HG03025 (cell line): Measurements from ENCODE around the gene RRAGD.

Experiments
- ATAC-seq: cut with Tn5 transposase; IDR thresholded peaks from one replicate; pipeline ENCODE4 v1.9.1; 2021; ENCODE audit warnings: mild to moderate bottlenecking, moderate library complexity; ENCODE audit not compliant: unreplicated experiment, low FRiP score

RRAGD gene, protein sequence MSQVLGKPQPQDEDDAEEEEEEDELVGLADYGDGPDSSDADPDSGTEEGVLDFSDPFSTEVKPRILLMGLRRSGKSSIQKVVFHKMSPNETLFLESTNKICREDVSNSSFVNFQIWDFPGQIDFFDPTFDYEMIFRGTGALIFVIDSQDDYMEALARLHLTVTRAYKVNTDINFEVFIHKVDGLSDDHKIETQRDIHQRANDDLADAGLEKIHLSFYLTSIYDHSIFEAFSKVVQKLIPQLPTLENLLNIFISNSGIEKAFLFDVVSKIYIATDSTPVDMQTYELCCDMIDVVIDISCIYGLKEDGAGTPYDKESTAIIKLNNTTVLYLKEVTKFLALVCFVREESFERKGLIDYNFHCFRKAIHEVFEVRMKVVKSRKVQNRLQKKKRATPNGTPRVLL

DNA sequence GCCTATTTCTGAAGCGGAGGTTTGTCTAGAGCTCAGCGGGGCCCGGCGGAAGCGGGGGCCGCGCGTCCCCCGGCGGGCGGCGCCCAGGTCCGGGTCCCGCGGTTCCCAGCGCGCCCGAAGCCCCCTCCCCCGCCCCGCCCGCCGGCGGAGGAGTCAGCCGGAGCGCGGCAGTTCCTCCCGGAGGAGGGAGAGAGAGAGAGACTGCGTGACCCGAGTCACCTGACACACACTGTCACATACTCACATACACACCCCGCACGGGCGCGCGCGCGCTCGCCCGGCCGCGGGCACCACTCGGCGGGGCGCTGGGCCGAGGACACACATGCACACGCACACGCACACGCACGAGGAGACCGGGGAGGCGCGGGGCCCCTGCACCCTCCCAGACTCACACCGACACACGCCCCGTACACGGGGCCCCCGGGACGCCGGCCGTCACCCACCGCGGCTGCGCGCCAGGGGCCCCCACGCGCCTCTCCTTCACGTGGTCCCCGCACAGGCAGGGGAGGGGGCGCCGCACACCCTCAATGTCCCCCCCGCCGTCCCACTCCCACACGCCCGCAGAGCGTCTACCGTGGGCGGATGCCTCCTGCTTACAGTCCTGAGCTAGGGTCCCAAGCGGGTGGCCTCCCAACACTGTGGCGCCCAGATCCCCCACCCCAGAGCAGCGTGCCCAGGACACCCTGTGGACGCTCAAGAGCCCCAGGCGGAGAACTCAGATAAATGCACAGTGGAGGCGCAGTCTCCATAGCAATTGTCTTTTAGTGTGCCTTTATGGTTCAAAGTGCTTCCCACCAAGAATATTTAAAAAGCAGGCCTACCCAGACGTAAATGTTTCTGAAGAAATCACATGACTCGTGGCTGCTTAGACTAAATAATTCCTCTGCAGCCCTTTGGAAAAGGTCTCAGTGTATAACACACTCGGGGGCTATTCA is at the start of gene RRAGD:
Gene RRAGD (minus strand): TSS at position 203 of the 935 bp plus-strand sequence. CDS start 280 bp downstream, outside the sequence.
- ATAC-seq: peak; percentile 73

DNA sequence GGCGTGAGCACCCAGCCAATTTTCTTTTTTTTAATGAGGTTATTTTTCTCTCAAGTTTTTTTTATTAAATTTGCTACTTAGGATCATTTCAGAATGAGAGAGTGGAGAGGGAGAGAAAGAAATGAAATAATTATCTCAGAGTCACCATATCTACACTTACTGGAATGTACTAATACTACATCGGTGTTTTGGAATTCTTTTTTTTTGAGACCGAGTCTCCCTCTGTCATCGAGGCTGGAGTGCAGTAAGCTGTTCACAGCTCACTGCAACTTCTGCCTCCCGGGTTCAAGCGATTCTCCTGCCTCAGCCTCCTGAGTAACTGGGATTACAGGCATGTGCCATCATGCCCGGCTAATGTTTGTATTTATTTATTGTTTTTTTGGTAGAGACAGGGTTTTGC is 48.6 kb upstream of the RRAGD start:
- ATAC-seq: no peak

DNA sequence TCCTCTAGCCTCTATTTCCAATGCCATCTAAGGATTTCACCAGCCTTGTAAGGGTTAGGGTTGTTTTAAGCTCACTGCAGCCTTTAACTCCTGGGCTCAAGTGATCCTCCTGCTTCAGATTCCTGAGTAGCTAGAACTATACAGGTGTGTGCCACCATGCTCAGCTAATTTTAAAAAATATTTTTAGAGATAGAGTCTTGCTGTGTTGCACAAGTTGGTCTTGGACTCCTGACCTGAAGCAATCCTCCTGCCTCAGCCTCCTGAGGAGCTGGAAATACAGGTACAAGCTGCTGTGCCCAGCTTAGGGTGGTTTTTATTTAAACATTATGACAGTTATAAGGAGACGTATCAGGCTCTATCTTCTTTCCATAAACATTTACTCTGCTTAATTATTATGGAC is 47.4 kb upstream of the RRAGD start:
- ATAC-seq: no peak

DNA sequence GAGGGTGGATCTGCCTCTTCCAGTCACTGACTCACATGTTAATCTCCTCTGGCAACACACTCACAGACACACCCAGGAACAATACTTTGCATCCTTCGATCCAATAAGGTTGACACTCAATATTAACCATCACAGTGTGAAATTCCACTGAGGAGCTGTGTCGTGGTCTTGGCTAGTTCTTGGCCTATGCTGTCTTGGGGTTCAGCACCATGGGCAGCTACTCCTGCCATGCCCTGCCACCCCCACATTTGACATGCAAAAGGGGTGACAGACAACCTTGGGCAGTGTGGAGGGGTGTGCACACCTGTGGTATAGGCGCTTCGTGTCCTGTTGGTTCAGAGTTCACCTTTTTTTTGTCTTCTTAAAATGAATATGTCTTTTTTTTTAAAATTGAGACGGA is 46.6 kb upstream of the RRAGD start:
- ATAC-seq: no peak

DNA sequence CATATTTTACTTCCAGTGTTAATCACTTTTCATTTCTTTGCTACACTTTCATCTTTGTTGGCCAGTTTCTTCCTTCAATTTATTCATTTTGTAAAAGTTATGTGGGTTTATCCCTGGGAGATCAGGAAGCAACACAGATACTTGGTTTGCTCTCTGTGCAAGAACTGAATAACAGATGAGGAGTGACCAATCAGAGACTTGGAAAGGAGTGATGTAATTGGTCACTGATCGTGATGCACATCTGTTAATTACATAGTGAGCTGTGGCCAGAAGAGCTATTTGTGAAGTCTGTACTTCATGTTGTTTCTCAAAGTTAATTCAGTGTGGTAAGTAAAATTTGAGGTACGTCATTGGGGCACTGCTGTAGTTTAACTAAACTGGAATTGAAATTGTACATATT is 42.2 kb upstream of the RRAGD start:
- no peak for ATAC-seq

DNA sequence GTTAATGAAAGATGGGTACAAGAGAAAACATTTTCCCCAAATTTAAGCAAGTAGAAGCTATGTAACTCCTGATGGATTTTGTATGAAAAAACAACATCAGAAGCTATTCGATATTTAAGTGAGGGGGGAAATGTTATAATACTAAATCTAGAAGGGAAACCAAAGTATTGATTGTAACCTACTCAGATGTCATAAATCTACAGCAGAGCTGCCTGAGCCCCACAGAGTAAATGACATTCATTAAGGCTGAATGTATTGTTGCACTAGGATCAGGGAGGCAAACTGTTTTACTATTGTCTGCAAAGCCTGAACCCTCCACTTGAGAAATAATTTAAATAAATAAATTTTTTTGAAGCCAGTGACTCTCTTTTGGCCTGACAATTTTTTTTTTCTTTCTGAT is 40.2 kb upstream of the RRAGD start:
- ATAC-seq: no peak

DNA sequence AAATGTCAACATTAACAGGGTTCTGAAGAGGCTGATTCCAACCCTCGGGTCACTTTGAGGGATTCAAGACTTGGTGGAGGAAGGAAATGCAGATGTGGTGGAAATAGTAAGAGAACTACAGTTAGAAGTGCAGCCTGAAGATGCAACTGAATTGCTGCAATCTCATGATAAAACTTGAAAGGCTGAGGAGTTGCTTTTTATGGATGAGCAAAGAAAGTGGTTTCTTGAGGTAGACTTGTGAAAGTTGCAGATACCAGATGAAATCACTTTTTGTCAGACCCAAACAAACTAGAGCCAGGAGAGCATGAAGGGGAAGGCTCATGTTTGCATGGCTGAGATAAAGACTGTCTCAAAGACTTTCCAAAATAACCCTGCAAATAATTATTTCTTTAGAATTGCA is 37.1 kb upstream of the RRAGD start:
- no peak for ATAC-seq

DNA sequence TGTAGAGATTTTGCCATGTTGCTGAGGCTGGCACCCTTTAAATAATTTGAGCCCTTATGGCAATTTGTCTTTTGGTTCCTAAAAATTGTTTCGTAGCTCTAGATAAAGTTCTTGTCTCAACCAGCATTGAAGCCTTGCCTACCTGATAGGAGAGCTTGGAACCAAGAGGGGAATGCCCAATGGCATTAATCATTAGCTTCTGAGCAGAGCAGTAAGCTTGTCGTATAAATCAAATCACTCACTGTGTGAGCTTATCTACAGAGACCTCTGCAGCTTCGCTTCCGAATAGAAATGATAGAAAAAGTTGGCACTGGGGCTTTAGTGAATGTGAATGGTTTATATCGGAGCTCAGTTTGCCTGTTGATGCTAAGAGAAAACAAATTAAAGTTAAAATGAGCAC is 31.6 kb upstream of the RRAGD start:
- ATAC-seq: no peak

DNA sequence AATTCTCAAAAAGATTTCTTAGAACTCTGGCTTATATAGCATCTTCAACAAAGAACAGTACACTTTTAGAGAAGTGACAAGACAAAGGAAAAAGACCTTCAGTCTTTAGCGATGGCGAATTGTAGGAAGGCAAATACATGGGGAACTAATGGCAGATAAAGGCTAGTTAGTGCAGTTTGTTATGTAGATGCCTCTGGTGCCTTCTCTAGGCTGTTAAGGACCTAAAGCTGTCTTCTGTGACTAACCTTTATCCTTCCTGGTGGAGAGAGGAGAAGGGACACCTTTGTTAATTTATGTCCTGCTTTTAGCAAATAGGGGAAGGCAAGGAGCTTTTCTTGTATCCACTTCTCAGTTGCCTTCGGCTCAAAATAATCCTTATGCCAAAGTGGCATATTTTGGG is 28.1 kb upstream of the RRAGD start:
- no peak for ATAC-seq

DNA sequence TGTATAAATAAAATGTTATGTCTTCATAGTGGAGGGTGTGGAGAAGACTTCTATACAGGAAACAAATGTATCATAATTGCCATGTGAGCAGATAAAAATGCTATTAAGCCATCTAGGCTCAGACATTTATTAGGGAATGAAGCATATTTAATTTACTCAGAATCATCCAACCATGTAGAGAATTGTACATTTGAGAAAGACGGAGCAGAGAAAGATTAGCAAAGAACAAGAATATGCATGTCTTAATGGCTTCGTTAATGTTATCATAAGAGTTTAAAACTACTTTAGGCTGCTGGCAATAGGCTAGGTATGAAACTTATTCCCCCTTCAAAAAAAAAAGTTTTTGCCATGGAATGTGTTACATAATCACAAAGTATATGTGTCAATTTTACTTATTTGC is 26.9 kb upstream of the RRAGD start:
- no peak for ATAC-seq

DNA sequence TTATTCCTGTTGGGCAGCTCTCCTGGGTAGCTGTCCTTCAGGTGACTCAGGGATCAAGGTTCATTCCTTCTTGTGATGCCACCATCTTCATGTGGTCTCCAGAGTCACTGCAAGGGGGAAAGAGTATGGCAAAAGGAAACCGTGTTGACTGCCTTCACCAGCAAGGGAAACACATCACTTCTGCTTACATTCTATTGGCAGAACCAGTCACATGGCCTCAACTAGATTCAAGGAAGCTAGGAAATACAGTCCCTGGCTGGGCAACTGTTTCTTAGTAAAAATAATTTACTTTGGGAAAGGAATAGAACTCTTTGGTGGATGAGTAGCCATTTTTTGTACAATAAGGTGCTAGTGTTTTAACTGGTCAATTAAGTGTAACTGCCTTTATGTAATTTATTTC is 26.2 kb upstream of the RRAGD start:
- no peak for ATAC-seq

DNA sequence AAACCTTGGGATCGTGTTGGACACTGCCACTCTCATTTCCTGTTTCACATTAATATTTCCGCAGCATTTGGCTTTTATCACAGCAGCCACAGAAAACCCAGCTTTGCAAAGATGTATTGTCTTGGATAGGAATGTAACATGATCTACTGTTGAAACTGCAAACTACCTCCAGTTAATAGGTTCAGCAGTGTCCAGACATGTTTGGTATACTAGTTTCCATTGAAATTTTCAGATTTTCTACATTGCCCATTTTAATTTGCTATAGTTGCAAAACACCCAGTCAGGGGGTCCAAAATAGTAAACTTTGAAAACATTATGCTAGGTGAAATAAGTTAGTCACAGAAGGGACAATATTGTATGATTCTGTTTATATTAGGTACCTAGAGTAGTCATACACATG is 24.2 kb upstream of the RRAGD start:
- no peak for ATAC-seq

DNA sequence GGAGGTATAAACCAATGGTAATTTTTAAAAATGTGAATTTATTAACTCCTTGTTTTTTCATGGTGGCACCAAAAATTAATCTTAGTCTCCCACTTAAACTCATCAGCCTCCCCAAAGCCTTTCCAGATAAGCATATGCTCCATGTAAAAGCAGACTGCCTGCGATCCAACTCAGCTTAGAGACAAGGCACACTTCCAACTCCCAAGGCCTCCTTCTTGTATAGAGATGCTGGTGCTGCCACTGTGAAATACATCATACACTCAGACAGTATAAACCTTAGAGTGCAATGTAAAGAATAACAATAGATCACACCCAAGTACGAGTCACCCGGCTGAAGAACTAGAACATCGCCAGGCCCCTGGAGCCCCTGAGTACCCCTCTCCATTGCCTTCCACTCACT is 22.9 kb upstream of the RRAGD start:
- no peak for ATAC-seq

DNA sequence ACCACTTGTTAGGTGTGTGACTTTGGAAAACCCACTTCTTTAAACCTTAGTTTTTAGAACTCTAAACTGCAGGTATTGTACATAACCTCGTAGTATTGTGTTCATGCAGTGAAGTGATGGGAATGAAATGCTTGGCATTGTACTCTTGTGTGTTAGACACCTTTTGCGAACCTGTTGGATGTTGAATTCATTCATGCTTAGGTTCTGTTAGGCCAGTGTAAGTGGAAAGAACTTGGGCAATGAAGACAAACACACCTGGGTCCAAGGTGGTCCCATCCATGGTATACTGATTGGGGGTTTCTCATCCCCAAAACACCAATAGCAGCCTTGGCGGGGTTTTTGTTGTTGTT is 22.1 kb upstream of the RRAGD start:
- no peak for ATAC-seq

DNA sequence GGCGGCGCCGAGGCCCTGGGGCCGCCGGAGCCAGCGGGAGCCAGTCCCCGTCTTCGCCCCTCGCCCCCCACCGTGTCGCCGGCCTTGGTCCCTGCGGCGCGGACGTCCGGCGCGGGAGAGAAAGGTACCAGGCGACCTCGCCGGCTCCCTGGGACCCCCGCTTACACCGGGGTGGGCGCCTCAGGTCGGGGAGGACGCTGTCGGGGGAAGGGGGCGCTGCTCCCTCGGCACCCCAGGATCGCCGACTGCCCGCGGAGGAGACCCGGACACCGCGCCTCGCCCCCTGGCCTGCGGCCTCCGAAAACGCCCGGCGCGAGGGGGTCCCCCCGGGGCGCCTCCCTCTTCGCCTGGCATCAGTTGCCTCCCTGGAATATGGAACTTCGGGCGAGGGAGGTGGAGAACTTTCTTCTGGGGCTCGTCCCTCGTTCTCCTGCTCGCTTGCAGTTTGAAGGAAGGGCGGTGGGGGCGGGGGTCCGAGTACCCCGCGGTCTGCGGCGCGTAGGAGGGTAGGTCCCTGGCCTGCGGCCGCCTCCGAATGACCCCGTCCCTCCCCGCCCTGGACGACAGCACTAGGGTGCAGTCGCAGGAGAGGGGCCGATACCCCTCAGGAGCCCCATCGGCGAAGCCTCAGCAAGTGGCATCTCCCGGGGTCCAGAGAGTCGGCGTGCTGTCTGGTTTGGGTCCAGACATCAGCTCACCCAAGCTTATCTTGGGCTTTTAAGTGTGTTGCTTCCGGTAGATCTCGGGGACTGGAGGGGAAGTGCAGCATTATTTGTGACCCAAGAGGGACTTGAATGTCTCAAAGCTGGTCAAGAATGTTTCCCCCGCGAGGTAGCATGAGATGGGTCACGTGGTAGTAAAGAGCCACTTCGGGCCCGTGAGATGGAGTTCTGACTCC is 21.4 kb upstream of the RRAGD start:
- ATAC-seq: peak; percentile 44

DNA sequence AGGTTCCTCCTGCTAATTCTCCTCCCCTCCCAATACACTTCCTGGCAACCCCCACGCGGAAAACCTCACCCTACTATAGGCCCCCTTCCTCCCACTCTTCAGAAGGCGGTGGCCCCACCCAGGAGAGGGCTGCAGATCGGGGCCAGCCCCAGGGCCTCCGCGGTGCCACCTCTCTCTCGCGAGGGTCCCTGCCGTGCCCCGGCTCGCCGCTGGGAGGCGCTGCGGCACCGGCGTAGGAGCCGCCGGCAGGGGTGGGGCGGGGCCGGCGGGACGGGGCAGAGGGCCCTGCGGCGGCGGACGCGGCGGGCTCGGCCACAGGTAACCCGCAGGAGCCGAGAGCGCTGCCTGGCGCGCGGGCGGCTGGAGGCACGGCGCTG is 20.8 kb upstream of the RRAGD start, which contains the start of gene ANKRD6:
Gene ANKRD6 (plus strand): TSS at position 278 of the 377 bp plus-strand sequence. CDS start 133,825 bp downstream, outside the sequence.
- ATAC-seq: peak; percentile 74

DNA sequence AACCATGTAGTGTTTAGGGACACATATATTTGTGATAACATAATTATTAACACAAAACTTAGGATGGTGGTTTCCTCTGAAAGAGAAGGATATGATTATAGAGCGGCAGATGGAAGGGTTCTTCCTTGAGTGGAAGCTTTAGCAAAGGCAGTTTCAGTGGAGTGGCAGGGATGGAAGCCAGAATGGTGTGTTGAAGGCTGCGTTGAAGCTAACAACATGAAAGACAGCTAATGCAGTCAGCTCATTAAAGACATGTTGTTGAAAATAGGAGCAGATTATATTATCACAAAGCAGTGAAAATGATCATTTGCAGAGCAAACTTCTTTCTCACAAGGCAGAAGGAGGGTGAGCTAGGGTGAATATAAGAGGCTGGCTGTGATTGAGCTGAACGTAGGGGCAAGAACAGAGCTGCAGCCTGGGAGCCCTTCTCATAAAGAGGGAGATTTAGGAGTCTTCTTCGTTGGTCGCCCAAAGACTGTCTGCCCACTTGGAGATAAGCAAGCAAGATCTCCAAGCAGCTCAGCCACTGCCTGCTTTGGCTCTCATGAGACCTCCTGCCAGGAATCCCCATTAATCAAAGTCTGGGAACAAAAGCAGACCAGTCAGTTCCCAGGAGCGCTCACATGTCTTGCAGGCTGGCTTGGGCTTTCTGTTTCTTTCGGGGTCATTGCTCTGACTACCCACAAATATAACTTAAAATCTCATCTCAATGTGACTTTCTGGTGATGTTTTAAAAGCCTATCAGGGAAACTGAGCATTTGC is 18.3 kb upstream of the RRAGD start:
- ATAC-seq: no peak

DNA sequence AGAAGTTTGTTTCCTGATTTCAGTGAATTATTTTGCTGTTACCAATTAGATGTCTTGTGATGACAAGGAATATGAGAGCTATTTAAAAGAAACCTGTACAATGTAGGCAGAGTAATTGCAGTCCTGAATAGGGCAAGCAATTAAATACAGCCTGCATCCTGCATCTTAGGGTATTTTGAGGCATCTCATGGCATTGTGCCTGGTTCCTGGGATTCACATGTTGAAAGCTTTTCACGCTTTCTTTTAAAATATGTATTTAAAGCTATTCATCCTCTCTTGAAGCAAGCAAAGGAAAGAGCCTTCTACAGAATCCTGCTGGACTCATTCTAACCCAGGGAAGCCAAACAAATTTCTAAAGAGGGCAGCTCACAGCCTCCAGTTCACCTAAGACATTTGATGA is 4.7 kb upstream of the RRAGD start:
- ATAC-seq: no peak

DNA sequence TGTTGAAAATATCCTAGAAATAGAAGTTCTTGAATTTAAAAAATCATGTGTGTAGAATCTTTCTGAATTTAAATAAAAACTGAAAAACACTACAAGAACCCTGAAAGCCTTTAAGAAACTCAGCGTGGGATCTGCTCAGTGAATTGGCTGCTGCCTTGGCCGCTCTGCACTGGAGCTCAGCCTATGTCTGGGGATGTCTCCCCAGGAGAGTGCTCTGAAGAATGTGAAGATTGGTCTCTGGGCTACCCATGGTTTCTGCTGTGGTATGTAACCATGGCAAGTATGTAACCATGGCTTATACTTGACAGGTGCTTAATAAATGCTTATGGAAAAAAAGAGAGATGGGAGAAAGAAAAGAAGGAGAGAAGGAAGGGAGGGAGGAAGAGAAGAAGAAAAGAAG is 3.1 kb upstream of the RRAGD start:
- ATAC-seq: no peak

DNA sequence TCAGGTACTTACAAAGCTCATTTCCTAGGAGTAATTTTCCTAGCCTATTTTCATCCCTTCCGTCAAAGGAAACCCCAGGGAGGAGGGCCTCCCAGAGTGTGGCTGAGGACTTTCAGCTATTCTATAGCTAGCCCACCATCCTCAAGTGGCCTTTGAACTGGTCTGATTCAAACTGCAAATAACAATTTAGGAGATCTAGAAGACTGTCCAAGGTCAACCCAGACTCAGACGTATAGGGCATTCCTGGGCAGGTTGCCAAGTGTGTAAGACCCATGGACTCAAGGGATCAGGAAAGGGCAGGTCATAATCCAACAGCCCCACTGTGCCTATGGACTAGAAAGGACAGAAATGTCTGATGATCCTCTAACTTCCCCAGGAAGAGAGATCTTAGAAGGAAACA is 2.1 kb upstream of the RRAGD start:
- ATAC-seq: no peak
